Measurements from ENCODE around the gene NCAN. TPM values are rescaled to one million over a fixed set of nuclear protein-coding genes. Genes with fewer than 3 reads are reported as not detected.

NCAN gene
- polyA plus RNA-seq, 2 of the 4 experiments (the other 2 are of a cell fraction) = 0.03 to 0.05 TPM

DNA sequence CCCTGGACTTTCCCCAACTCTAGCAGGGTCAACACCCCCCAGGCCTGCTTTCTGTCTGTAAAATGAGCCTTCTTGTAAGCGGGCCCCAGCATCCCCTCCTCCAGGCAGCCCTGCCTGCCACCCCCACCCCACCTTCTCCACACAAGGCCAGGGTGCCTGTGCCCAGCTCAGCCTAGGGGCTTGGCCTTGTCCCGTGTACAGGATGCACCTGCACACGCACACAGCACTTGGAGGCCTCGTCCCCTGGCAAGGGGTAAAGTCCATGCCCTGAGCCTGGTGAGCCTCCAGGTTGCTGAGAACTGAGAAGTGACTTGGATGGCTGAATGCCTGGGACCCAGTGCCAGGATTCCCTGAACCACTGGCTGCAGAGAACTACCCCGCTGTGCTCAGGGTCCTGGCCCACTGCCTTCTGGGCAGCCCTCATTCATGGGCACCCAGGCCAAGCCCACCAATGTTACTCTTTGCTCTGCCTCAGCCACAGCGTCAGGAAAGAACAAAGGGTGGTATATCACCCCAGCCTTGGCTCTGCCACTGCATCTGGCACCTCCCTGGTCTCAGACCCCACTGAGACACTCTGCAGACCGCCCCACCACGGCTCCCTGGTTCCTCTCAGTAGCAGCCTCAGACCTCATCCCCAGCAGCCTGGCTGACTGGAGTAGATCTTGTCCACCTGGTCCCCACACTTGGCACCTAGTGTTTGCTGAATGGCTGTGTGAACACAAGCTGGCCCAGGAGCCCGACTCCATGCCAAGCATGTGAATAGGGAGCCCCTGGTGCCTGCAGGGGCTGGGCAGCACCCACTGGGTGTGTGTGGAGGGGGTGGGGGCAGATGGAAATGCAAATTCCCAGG lies 63.2 kb downstream of the NCAN start:
- ATAC-seq (no peak), FAIRE-seq (no peak), DNase-seq (ENCODE audit: low read depth in 1 of 2, low spot score in 1 of 2) (no peak)
- H3K4me1 ChIP-seq = no peaks in the 10 kb centered on the region
- no peak overlapping the region for H3K27ac ChIP-seq
- CTCF ChIA-PET = interaction anchor here (0.6 to 0.9 kb wide), 2 partner anchors 50 to 72 kb away, joined by 3 read pairs; partner anchors contain the start of gene NR2C2AP
- H3K4me3 ChIP-seq = no peak overlapping the region
- TF ChIP-seq KDM5A (IDR thresholded peaks at IDR 0.05) (no peak), ZFP36 (IDR thresholded peaks at IDR 0.05; ENCODE audit: borderline replicate concordance, partially characterized antibody) (no peak), RCOR1 (IDR thresholded peaks at IDR 0.05; ENCODE audit: low read depth, low read length) (no peak), NPAS2 (CRISPR knock-in tag; IDR thresholded peaks at IDR 0.05; ENCODE audit: borderline replicate concordance) (no peak), HDAC2 (IDR thresholded peaks at IDR 0.05) (no peak), CBX2 (IDR thresholded peaks at IDR 0.05; ENCODE audit: borderline replicate concordance, low read depth) (no peak), MAX (IDR thresholded peaks at IDR 0.05) (no peak), HOXB5 (CRISPR knock-in tag; IDR thresholded peaks at IDR 0.05) (no peak), HES2 (IDR thresholded peaks at IDR 0.05) (no peak), MAFK (IDR thresholded peaks at IDR 0.05; ENCODE audit: partially characterized antibody) (no peak), MAZ (IDR thresholded peaks at IDR 0.05; ENCODE audit: borderline replicate concordance, low read depth, low read length) (no peak), MYC (IDR thresholded peaks at IDR 0.05; ENCODE audit: borderline replicate concordance, low read length) (no peak), TP53 (CRISPR knock-in tag; IDR thresholded peaks at IDR 0.05) (no peak), EHMT2 (IDR thresholded peaks at IDR 0.05; ENCODE audit: low read depth) (no peak), POLR2AphosphoS2 (conservative IDR thresholded peaks at IDR 0.05; ENCODE audit: low read length) (no peak), ZNF302 (CRISPR knock-in tag; IDR thresholded peaks at IDR 0.05) (no peak)
- TF ChIP-seq, protein P1, sequence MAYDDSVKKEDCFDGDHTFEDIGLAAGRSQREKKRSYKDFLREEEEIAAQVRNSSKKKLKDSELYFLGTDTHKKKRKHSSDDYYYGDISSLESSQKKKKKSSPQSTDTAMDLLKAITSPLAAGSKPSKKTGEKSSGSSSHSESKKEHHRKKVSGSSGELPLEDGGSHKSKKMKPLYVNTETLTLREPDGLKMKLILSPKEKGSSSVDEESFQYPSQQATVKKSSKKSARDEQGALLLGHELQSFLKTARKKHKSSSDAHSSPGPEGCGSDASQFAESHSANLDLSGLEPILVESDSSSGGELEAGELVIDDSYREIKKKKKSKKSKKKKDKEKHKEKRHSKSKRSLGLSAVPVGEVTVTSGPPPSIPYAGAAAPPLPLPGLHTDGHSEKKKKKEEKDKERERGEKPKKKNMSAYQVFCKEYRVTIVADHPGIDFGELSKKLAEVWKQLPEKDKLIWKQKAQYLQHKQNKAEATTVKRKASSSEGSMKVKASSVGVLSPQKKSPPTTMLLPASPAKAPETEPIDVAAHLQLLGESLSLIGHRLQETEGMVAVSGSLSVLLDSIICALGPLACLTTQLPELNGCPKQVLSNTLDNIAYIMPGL (CRISPR knock-in tag; IDR thresholded peaks at IDR 0.05; ENCODE audit: borderline replicate concordance) = no peak
- TF ChIP-seq, protein P2, sequence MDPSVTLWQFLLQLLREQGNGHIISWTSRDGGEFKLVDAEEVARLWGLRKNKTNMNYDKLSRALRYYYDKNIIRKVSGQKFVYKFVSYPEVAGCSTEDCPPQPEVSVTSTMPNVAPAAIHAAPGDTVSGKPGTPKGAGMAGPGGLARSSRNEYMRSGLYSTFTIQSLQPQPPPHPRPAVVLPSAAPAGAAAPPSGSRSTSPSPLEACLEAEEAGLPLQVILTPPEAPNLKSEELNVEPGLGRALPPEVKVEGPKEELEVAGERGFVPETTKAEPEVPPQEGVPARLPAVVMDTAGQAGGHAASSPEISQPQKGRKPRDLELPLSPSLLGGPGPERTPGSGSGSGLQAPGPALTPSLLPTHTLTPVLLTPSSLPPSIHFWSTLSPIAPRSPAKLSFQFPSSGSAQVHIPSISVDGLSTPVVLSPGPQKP (IDR thresholded peaks at IDR 0.05; ENCODE audit: low read depth, low read length) = no peak
- TF ChIP-seq, protein P3, sequence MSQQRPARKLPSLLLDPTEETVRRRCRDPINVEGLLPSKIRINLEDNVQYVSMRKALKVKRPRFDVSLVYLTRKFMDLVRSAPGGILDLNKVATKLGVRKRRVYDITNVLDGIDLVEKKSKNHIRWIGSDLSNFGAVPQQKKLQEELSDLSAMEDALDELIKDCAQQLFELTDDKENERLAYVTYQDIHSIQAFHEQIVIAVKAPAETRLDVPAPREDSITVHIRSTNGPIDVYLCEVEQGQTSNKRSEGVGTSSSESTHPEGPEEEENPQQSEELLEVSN (IDR thresholded peaks at IDR 0.05; ENCODE audit: borderline replicate concordance, low read depth) = no peak
- TF ChIP-seq, protein P4, sequence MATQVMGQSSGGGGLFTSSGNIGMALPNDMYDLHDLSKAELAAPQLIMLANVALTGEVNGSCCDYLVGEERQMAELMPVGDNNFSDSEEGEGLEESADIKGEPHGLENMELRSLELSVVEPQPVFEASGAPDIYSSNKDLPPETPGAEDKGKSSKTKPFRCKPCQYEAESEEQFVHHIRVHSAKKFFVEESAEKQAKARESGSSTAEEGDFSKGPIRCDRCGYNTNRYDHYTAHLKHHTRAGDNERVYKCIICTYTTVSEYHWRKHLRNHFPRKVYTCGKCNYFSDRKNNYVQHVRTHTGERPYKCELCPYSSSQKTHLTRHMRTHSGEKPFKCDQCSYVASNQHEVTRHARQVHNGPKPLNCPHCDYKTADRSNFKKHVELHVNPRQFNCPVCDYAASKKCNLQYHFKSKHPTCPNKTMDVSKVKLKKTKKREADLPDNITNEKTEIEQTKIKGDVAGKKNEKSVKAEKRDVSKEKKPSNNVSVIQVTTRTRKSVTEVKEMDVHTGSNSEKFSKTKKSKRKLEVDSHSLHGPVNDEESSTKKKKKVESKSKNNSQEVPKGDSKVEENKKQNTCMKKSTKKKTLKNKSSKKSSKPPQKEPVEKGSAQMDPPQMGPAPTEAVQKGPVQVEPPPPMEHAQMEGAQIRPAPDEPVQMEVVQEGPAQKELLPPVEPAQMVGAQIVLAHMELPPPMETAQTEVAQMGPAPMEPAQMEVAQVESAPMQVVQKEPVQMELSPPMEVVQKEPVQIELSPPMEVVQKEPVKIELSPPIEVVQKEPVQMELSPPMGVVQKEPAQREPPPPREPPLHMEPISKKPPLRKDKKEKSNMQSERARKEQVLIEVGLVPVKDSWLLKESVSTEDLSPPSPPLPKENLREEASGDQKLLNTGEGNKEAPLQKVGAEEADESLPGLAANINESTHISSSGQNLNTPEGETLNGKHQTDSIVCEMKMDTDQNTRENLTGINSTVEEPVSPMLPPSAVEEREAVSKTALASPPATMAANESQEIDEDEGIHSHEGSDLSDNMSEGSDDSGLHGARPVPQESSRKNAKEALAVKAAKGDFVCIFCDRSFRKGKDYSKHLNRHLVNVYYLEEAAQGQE (IDR thresholded peaks at IDR 0.05) = no peak
- POLR2A ChIA-PET = no interaction called here
- 93% methylated on average over 3 of the region's 9 CpGs for WGBS (ENCODE audit: missing lambda C conversion rate)
- no peak overlapping the region for H3K4me2 ChIP-seq
- no peaks in the 10 kb centered on the region for H3K9me3 ChIP-seq
